Suprapubic skin (tissue), 3 donors: ENCODE results near the gene CD2BP2.

Experiments
- CTCF ChIP-seq, 2 donors: fragments of 200-600 bp in 1 of 2; fragments of 450-650 bp in 1 of 2; sonication (generic) in 1 of 2; IDR thresholded peaks; one replicate each; pipeline ENCODE4 v1.5.1; 2016 to 2019; ENCODE audit warnings: antibody characterized with exemption in 2 of 2, mild to moderate bottlenecking in 1 of 2, moderate library complexity in 1 of 2
- POLR2AphosphoS5 ChIP-seq, 3 donors: sonication (generic); formaldehyde crosslinking; IDR thresholded peaks; one replicate each; pipeline ENCODE4 v1.6.1; 2017; ENCODE audit warnings: antibody characterized with exemption in 3 of 3

- no peak for TF ChIP-seq CTCF (IDR thresholded peaks at IDR 0.05)
- TF ChIP-seq POLR2AphosphoS5 (IDR thresholded peaks at IDR 0.05) = no peak
Observed at GRCh38 chr16:30356401-30357084, 1.4 kb upstream of the CD2BP2 start.
